ENCODE results near the gene SLC38A5. TPM values are rescaled to one million over a fixed set of nuclear protein-coding genes. Genes with fewer than 3 reads are reported as not detected.

The SLC38A5 gene
- total and polyA plus RNA-seq, 2 donors (not counting 1 experiment from before 2014, with no cell fraction given): 8.3 to 21.5 TPM

DNA sequence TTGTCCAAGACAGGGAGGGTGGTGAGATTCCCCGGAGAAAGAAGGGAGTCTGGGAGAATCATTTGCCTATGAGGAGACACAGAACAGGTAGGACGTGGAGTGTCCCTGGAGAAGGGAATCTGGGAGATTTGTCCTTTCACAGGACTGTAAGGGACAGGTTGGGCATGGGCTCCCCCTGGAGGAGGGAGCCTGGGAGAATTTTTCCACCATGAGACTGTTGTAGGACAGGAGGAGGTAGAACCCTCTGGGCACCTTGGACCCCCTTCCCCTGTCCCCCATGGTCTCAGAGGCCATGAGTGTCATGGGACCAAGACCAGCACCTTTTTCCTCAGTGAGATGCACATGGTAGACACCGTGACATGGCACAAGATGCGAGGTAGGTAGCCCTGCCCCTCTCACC, 41.5 kb upstream of the SLC38A5 start:
- Histone ChIP-seq H3K4me3 (replicated peaks in 1 of 4; ENCODE audit: control extremely low read depth in 1 of 4, insufficient read depth in 1 of 4, low read depth in 3 of 4, low read length in 4 of 4) (no peak overlapping the region), H3K9ac (ENCODE audit: insufficient read depth, low read length) (no peak overlapping the region), H3K36me3 (ENCODE audit: control insufficient read depth, insufficient read depth, low read length) (no peaks in the 10 kb centered on the region), H3K27me3 (ENCODE audit: control insufficient read depth, insufficient read depth, low read length) (no peaks in the 10 kb centered on the region), H3K4me1 (ENCODE audit: control insufficient read depth, extremely low read depth, insufficient read depth, low read length) (no peaks in the 10 kb centered on the region), H3K27ac (ENCODE audit: insufficient read depth, low read length) (no peak overlapping the region), H3K9me3 (ENCODE audit: control insufficient read depth, insufficient read depth, low read depth, low read length) (no peaks in the 10 kb centered on the region), H2AFZ (ENCODE audit: low read length) (no peak overlapping the region), H4K20me1 (ENCODE audit: control insufficient read depth, extremely low read depth, insufficient read depth, low read length) (no peaks in the 10 kb centered on the region), H3K4me2 (ENCODE audit: extremely low read depth, insufficient read depth, low read length) (no peak overlapping the region), H3K79me2 (ENCODE audit: control insufficient read depth, insufficient read depth, low read length) (no peaks in the 10 kb centered on the region)
- no peak for DNase-seq (ENCODE audit: low read depth in 2 of 2)
- TF ChIP-seq, protein P1, sequence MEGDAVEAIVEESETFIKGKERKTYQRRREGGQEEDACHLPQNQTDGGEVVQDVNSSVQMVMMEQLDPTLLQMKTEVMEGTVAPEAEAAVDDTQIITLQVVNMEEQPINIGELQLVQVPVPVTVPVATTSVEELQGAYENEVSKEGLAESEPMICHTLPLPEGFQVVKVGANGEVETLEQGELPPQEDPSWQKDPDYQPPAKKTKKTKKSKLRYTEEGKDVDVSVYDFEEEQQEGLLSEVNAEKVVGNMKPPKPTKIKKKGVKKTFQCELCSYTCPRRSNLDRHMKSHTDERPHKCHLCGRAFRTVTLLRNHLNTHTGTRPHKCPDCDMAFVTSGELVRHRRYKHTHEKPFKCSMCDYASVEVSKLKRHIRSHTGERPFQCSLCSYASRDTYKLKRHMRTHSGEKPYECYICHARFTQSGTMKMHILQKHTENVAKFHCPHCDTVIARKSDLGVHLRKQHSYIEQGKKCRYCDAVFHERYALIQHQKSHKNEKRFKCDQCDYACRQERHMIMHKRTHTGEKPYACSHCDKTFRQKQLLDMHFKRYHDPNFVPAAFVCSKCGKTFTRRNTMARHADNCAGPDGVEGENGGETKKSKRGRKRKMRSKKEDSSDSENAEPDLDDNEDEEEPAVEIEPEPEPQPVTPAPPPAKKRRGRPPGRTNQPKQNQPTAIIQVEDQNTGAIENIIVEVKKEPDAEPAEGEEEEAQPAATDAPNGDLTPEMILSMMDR (conservative IDR thresholded peaks at IDR 0.05 in 1 of 2, IDR thresholded peaks at IDR 0.05 in 1 of 2; ENCODE audit: low read depth in 1 of 2, low read length in 2 of 2): peak; percentile 39 to 48
- TF ChIP-seq EZH2 (IDR thresholded peaks at IDR 0.05; ENCODE audit: low read length, missing control alignments): no peak

DNA sequence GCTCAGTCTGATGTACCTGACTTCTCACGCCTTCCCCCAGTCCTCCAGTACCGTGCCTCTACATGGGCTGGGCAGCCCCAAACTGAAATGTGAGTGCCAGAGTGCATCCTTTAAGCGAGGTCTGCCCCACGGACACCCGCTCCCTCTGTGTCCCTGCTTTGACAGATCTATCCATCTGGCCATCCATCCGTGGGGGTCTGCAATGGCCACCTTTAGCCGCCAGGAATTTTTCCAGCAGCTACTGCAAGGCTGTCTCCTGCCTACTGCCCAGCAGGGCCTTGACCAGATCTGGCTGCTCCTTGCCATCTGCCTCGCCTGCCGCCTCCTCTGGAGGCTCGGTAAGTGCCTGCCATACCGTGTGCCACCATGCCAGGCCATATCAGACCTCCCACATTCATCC, 39.6 kb upstream of the SLC38A5 start:
- DNase-seq (ENCODE audit: low read depth in 2 of 2): no peak
- no peaks in the 10 kb centered on the region for H3K36me3 ChIP-seq (ENCODE audit: control insufficient read depth, insufficient read depth, low read length)
- no peak overlapping the region for H3K27ac ChIP-seq (ENCODE audit: insufficient read depth, low read length)
- H3K4me1 ChIP-seq (ENCODE audit: control insufficient read depth, extremely low read depth, insufficient read depth, low read length): no peaks in the 10 kb centered on the region
- H3K4me2 ChIP-seq (ENCODE audit: extremely low read depth, insufficient read depth, low read length): peak overlapping the region; percentile 87
- TF ChIP-seq, protein P1 (conservative IDR thresholded peaks at IDR 0.05 in 1 of 2, IDR thresholded peaks at IDR 0.05 in 1 of 2; ENCODE audit: low read depth in 1 of 2, low read length in 2 of 2): no peak
- no peak for TF ChIP-seq EZH2 (IDR thresholded peaks at IDR 0.05; ENCODE audit: low read length, missing control alignments)
- no peaks in the 10 kb centered on the region for H3K9me3 ChIP-seq (ENCODE audit: control insufficient read depth, insufficient read depth, low read depth, low read length)
- H3K27me3 ChIP-seq (ENCODE audit: control insufficient read depth, insufficient read depth, low read length): no peaks in the 10 kb centered on the region
- H3K9ac ChIP-seq (ENCODE audit: insufficient read depth, low read length): no peak overlapping the region
- H2AFZ ChIP-seq (ENCODE audit: low read length): peak overlapping the region; percentile 86
- no peaks in the 10 kb centered on the region for H4K20me1 ChIP-seq (ENCODE audit: control insufficient read depth, extremely low read depth, insufficient read depth, low read length)
- H3K79me2 ChIP-seq (ENCODE audit: control insufficient read depth, insufficient read depth, low read length): no peaks in the 10 kb centered on the region
- peak overlapping the region; percentile 59 to 74 (median 67) for H3K4me3 ChIP-seq (replicated peaks in 1 of 4; ENCODE audit: control extremely low read depth in 1 of 4, insufficient read depth in 1 of 4, low read depth in 3 of 4, low read length in 4 of 4)

DNA sequence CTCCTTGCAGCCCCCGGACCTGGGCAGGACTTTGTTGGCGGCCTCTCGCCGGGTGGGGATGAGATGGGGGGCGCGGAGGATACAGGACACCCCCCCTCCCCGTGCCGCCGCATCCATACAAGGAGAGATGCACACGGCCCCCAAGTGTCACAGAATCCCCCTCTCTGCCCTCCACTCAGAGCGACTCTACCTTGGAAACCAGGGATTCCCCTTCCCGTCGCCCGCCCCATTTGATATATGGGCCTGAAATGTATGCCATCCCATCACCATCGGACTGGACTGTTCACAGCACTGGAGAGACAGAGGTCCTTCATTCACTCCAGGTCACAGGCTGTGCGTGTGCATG, 39.2 kb upstream of the SLC38A5 start:
- Histone ChIP-seq H4K20me1 (ENCODE audit: control insufficient read depth, extremely low read depth, insufficient read depth, low read length) (no peaks in the 10 kb centered on the region), H3K4me1 (ENCODE audit: control insufficient read depth, extremely low read depth, insufficient read depth, low read length) (no peaks in the 10 kb centered on the region), H3K4me2 (ENCODE audit: extremely low read depth, insufficient read depth, low read length) (peak overlapping the region; percentile 87), H3K36me3 (ENCODE audit: control insufficient read depth, insufficient read depth, low read length) (no peaks in the 10 kb centered on the region), H2AFZ (ENCODE audit: low read length) (peak overlapping the region; percentile 86), H3K9ac (ENCODE audit: insufficient read depth, low read length) (peak overlapping the region; percentile 75), H3K4me3 (replicated peaks in 1 of 4; ENCODE audit: control extremely low read depth in 1 of 4, insufficient read depth in 1 of 4, low read depth in 3 of 4, low read length in 4 of 4) (peak overlapping the region; percentile 59 to 74 (median 67)), H3K27me3 (ENCODE audit: control insufficient read depth, insufficient read depth, low read length) (no peaks in the 10 kb centered on the region), H3K79me2 (ENCODE audit: control insufficient read depth, insufficient read depth, low read length) (no peaks in the 10 kb centered on the region), H3K9me3 (ENCODE audit: control insufficient read depth, insufficient read depth, low read depth, low read length) (no peaks in the 10 kb centered on the region), H3K27ac (ENCODE audit: insufficient read depth, low read length) (peak overlapping the region; percentile 38)
- TF ChIP-seq, protein P1 (conservative IDR thresholded peaks at IDR 0.05 in 1 of 2, IDR thresholded peaks at IDR 0.05 in 1 of 2; ENCODE audit: low read depth in 1 of 2, low read length in 2 of 2): no peak
- TF ChIP-seq EZH2 (IDR thresholded peaks at IDR 0.05; ENCODE audit: low read length, missing control alignments): no peak
- no peak for DNase-seq (ENCODE audit: low read depth in 2 of 2)
